Panc1 (cell line): ENCODE results near the gene SEMA3D.

Experiments
- CTCF ChIP-seq: fragments of 450-650 bp; IDR thresholded peaks from 2 replicates; pipeline ENCODE4 v1.5.1; 2017; ENCODE audit warnings: mild to moderate bottlenecking
- POLR2AphosphoS5 ChIP-seq: IDR thresholded peaks from 2 replicates; pipeline ENCODE4 v1.6.1; 2012; ENCODE audit warnings: mild to moderate bottlenecking, low read depth, low read length, moderate library complexity

GRCh38 chr7:85097844-85098243 is 89.0 kb downstream of the SEMA3D start:
- TF ChIP-seq POLR2AphosphoS5: no peak
- TF ChIP-seq CTCF: no peak
